HG03159 (cell line): ENCODE measurements around the gene PPP1R3F.

ENCODE experiments used
- ATAC-seq: cut with Tn5 transposase; IDR thresholded peaks from one replicate; pipeline ENCODE4 v1.9.1; 2021; ENCODE audit warnings: mild to moderate bottlenecking, moderate library complexity; ENCODE audit not compliant: unreplicated experiment

Gene PPP1R3F

GRCh38 chrX:49269767-49270248 is at the start of gene PPP1R3F:
TSS of gene PPP1R3F (plus strand) at chrX:49269793. CDS start at chrX:49269870, 77 bp downstream.
- peak; percentile 15 for ATAC-seq

- ATAC-seq = no peak
Observed at GRCh38 chrX:49220100-49220499, 49.5 kb upstream of the PPP1R3F start.

GRCh38 chrX:49221868-49222267 is 47.7 kb upstream of the PPP1R3F start:
- ATAC-seq = no peak

- no peak for ATAC-seq
Observed at GRCh38 chrX:49225858-49226257, 43.7 kb upstream of the PPP1R3F start.

- ATAC-seq = no peak
Observed at GRCh38 chrX:49226946-49227345, 42.6 kb upstream of the PPP1R3F start.

GRCh38 chrX:49227726-49228125 is 41.9 kb upstream of the PPP1R3F start:
- ATAC-seq = no peak

GRCh38 chrX:49228185-49228584 is 41.4 kb upstream of the PPP1R3F start:
- no peak for ATAC-seq

GRCh38 chrX:49230500-49231232 is 38.9 kb upstream of the PPP1R3F start:
- ATAC-seq = peak; percentile 59

GRCh38 chrX:49231333-49232000 is 38.1 kb upstream of the PPP1R3F start:
- no peak for ATAC-seq

GRCh38 chrX:49232525-49232924 is 37.1 kb upstream of the PPP1R3F start:
- ATAC-seq = no peak

GRCh38 chrX:49233176-49233575 is 36.4 kb upstream of the PPP1R3F start, which contains the start of gene CACNA1F:
TSS of gene CACNA1F (minus strand) at chrX:49233340. CDS start at chrX:49233309, 31 bp downstream.
- ATAC-seq = no peak

- ATAC-seq = no peak
Observed at GRCh38 chrX:49233887-49234555, 35.6 kb upstream of the PPP1R3F start.

- no peak for ATAC-seq
Observed at GRCh38 chrX:49237060-49237459, 32.5 kb upstream of the PPP1R3F start.

GRCh38 chrX:49238735-49239134 is 30.9 kb upstream of the PPP1R3F start:
- no peak for ATAC-seq

GRCh38 chrX:49242545-49243066 is 27.0 kb upstream of the PPP1R3F start:
- ATAC-seq = no peak

- no peak for ATAC-seq
Observed at GRCh38 chrX:49243166-49243565, 26.4 kb upstream of the PPP1R3F start.

- ATAC-seq = no peak
Observed at GRCh38 chrX:49244207-49244606, 25.4 kb upstream of the PPP1R3F start.

GRCh38 chrX:49246541-49246940 is 23.1 kb upstream of the PPP1R3F start:
- no peak for ATAC-seq

- ATAC-seq = no peak
Observed at GRCh38 chrX:49247346-49247745, 22.2 kb upstream of the PPP1R3F start.

GRCh38 chrX:49247916-49248811 is 21.4 kb upstream of the PPP1R3F start:
- no peak for ATAC-seq
